Activated CD8-positive, alpha-beta T cell treated with anti-CD3 and anti-CD28 coated beads for 36 hours (primary cell): ENCODE results near the gene AIPL1. TPM values are rescaled to one million over a fixed set of nuclear protein-coding genes. Genes with fewer than 3 reads are reported as not detected.

Experiments used
- ATAC-seq: fragments of 200-7000 bp; cut with Tn5 transposase; one replicate; pipeline ENCODE4 v1.10.0; 2021; ENCODE audit warnings: mild to moderate bottlenecking, moderate library complexity
- CTCF ChIA-PET: fragments of 350-600 bp; sonication (Branson Sonifier 250); formaldehyde crosslinking; loops from one replicate; lab custom pipeline; 2021; ENCODE audit warnings: antibody characterized with exemption; lab: Charles Lee
- POLR2A ChIA-PET: fragments of 350-600 bp; sonication (Branson Sonifier 250); formaldehyde crosslinking; loops from one replicate; lab custom pipeline; 2021; ENCODE audit warnings: antibody characterized with exemption; lab: Charles Lee
- DNase-seq: peaks from one replicate; pipeline ENCODE4 v3.0.0-alpha.2; 2020
- H3K27ac Mint-ChIP-seq: one replicate; pipeline ENCODE4 v1.8.0; 2021; ENCODE audit warnings: mild to moderate bottlenecking, mixed read lengths
- H3K27me3 Mint-ChIP-seq: one replicate; pipeline ENCODE4 v1.8.0; 2021; ENCODE audit warnings: mixed read lengths
- H3K36me3 Mint-ChIP-seq: one replicate; pipeline ENCODE4 v1.8.0; 2021; ENCODE audit warnings: low read depth, mixed read lengths
- H3K4me1 Mint-ChIP-seq: one replicate; pipeline ENCODE4 v1.8.0; 2021; ENCODE audit warnings: low read depth, mixed read lengths
- H3K4me3 Mint-ChIP-seq: one replicate; pipeline ENCODE4 v1.8.0; 2021; ENCODE audit warnings: mild to moderate bottlenecking, moderate library complexity, mixed read lengths
- H3K9me3 Mint-ChIP-seq: one replicate; pipeline ENCODE4 v1.8.0; 2021; ENCODE audit warnings: mixed read lengths
- CTCF ChIP-seq: fragments of 200-600 bp; IDR thresholded peaks from one replicate; pipeline ENCODE4 v1.8.0; 2022; ENCODE audit warnings: antibody characterized with exemption, mild to moderate bottlenecking
- intact Hi-C: fragments of 100-400 bp; cut with micrococcal nuclease; formaldehyde crosslinking; loops from one replicate; pipeline ENCODE4 v1.10.0; 2022
- total RNA-seq, 2 experiments: library from RNA; stranded (reverse); gene quantifications; one replicate each; pipeline ENCODE4 v1.2.3, GENCODE V29; 2021

Gene AIPL1
- total RNA-seq, 2 experiments from 2014 or later = not detected

GRCh38 chr17:6425407-6425806 is 9.5 kb downstream of the AIPL1 start:
- intact Hi-C loops = no loop called here
- POLR2A ChIA-PET = no interaction called here
- Mint-ChIP-seq H3K9me3 (peaks cover 3% of the 10 kb centered on the region), H3K27ac (no peak overlapping the region), H3K4me1 (peaks cover 14% of the 10 kb centered on the region), H3K4me3 (no peak overlapping the region), H3K36me3 (peaks cover 2% of the 10 kb centered on the region), H3K27me3 (peaks cover 10% of the 10 kb centered on the region)
- TF ChIP-seq CTCF = no peak
- CTCF ChIA-PET = interaction anchor here (0.5 to 4.1 kb wide), 4 partner anchors 10 to 1052 kb away, joined by 3 to 21 read pairs (median 4); partner anchors contain the start of gene AIPL1
- DNase-seq (no peak), ATAC-seq (no peak)

- POLR2A ChIA-PET = no interaction called here
- no peaks in the 10 kb centered on the region for H3K36me3 Mint-ChIP-seq
Measured at GRCh38 chr17:6423931-6424330, 11.0 kb downstream of the AIPL1 start.

DNA sequence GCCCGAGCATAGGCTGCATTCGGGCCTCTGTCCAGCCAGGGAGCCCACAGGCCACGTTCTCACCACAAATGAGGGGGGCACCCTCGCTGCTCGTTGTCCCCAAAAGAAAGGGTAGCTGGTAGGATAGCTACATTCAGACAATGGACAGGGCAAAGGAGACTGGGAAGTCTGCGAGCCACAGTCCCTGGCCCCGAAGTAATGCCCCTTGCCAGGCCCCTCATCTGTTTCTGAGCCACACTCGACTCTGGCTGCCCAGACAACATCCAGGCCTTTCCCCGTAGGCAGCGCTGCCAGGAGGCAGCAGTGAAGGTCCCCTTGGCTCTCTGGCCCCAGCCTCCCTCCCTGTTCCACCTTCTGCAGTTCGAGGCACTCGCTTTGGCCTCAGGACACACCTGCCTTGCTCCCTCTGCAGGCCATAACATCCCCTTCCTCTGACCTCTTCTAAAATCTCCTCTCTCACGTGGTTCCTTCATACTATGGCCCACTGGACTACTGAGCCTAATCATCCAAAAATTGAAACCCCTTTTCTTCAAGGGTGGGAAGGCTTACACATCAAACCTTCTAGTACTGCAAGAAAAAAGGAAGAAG is 12.2 kb downstream of the AIPL1 start:
- intact Hi-C loops = loop anchor here (5.0 kb wide), 1 partner anchor 830 kb away; no protein-coding TSS in a partner anchor
- DNase-seq = no peak
- no peak for ATAC-seq
- H3K27me3 Mint-ChIP-seq = peaks cover 8% of the 10 kb centered on the region
- H3K4me1 Mint-ChIP-seq = peaks cover 7% of the 10 kb centered on the region
- no peaks in the 10 kb centered on the region for H3K9me3 Mint-ChIP-seq
- POLR2A ChIA-PET = no interaction called here
- CTCF ChIA-PET = interaction anchor here (0.6 to 4.1 kb wide), 6 partner anchors 10 to 906 kb away, joined by 3 to 21 read pairs (median 4); partner anchors contain the start of gene AIPL1
- H3K4me3 Mint-ChIP-seq = no peak overlapping the region
- no peak for TF ChIP-seq CTCF
- no peak overlapping the region for H3K27ac Mint-ChIP-seq
- no peaks in the 10 kb centered on the region for H3K36me3 Mint-ChIP-seq

More at GRCh38 chr17:6423931-6424330, 11.0 kb downstream of the AIPL1 start:
- H3K4me3 Mint-ChIP-seq = no peak overlapping the region
- no peak for ATAC-seq
- no peaks in the 10 kb centered on the region for H3K9me3 Mint-ChIP-seq
- H3K4me1 Mint-ChIP-seq = peaks cover 14% of the 10 kb centered on the region
- peaks cover 8% of the 10 kb centered on the region for H3K27me3 Mint-ChIP-seq
- CTCF ChIA-PET = interaction anchor here (1.1 to 4.1 kb wide), 5 partner anchors 11 to 835 kb away, joined by 3 to 21 read pairs (median 4); partner anchors contain the start of gene AIPL1
- H3K27ac Mint-ChIP-seq = no peak overlapping the region
- DNase-seq = no peak
- intact Hi-C loops = loop anchor here (5.0 kb wide), 1 partner anchor 832 kb away; no protein-coding TSS in a partner anchor
- no peak for TF ChIP-seq CTCF

DNA sequence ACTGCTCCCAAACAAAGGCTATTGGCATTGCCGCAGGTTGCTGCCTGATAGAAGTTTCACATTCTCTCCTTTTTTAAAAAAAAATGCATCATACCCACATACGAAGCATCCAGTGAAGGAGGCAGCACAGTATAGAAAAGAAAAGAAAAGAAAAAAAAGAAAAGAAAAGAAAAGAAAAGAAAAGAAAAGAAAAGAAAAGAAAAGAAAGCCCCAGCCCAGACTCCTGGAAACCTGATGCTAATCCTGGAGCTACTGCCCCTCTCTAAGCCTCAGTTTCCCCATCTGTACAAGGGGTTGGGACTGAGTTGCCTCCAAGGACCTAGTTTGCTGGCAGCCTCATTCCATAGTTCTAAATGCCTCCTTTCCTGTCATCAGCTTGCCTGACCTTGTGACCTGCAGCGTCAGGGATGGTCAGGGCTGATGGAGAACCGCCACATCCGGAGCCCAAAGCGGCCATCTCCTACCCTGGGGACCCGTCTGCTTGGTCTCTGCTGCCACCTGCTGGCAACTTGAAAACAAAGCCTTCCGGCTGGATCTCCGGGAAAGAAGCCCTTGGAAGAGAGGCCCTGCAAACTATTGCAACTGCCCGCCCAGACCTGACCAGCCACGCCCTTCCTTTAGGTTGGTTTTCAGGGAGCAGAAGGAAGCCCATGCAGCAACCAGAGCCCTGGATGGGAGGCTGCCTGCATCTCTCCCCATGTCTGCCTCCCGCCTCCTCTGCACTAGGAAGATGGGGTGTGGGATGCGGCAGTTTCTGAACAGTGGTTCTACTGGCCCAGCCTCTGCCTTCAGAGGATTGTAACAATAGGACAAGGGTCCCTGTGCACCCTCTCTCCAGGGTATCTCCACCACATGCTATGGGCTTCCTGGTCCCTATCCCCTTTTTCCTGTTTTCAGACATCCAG is 13.0 kb downstream of the AIPL1 start:
- CTCF ChIA-PET = interaction anchor here (0.6 to 4.1 kb wide), 6 partner anchors 9 to 905 kb away, joined by 3 to 21 read pairs (median 4); partner anchors contain the start of gene AIPL1
- peak; percentile 73 for ATAC-seq
- Mint-ChIP-seq H3K27ac (no peak overlapping the region), H3K4me1 (no peaks in the 10 kb centered on the region), H3K36me3 (no peaks in the 10 kb centered on the region), H3K27me3 (peaks cover 8% of the 10 kb centered on the region), H3K9me3 (no peaks in the 10 kb centered on the region), H3K4me3 (no peak overlapping the region)
- peak; percentile 81 for DNase-seq
- intact Hi-C loops = loop anchor here (5.0 kb wide), 1 partner anchor 830 kb away; no protein-coding TSS in a partner anchor
- TF ChIP-seq CTCF = peak; percentile 85
- POLR2A ChIA-PET = no interaction called here
